Measurements from ENCODE around the gene NAPA. TPM values are rescaled to one million over a fixed set of nuclear protein-coding genes. Genes with fewer than 3 reads are reported as not detected.

NAPA gene
- total RNA-seq, 1 experiment from 2014 or later: 98.3 TPM

- Histone ChIP-seq H3K36me3 (replicated peaks; ENCODE audit: control insufficient read depth, insufficient read depth, low read length) (no peaks in the 10 kb centered on the region), H3K27me3 (ENCODE audit: control insufficient read depth, insufficient read depth, low read length) (no peaks in the 10 kb centered on the region), H3K4me3 (ENCODE audit: insufficient read depth, low read depth, low read length) (no peak overlapping the region)
- no peak for DNase-seq
These were observed 2.5 kb downstream of the NAPA start for GRCh38 chr19:47512183-47512947.

- no peaks in the 10 kb centered on the region for H3K36me3 ChIP-seq (replicated peaks; ENCODE audit: control insufficient read depth, insufficient read depth, low read length)
- no peaks in the 10 kb centered on the region for H3K27me3 ChIP-seq (ENCODE audit: control insufficient read depth, insufficient read depth, low read length)
- no peak for DNase-seq
- H3K4me3 ChIP-seq (ENCODE audit: insufficient read depth, low read depth, low read length): no peak overlapping the region
These were observed 3.2 kb downstream of the NAPA start for GRCh38 chr19:47511681-47512080.

- Histone ChIP-seq H3K36me3 (replicated peaks; ENCODE audit: control insufficient read depth, insufficient read depth, low read length) (no peaks in the 10 kb centered on the region), H3K4me3 (ENCODE audit: insufficient read depth, low read depth, low read length) (no peak overlapping the region), H3K27me3 (ENCODE audit: control insufficient read depth, insufficient read depth, low read length) (no peaks in the 10 kb centered on the region)
- DNase-seq: no peak
These were observed 3.7 kb downstream of the NAPA start for GRCh38 chr19:47511128-47511517.

- no peaks in the 10 kb centered on the region for H3K36me3 ChIP-seq (replicated peaks; ENCODE audit: control insufficient read depth, insufficient read depth, low read length)
- DNase-seq: no peak
- no peak overlapping the region for H3K4me3 ChIP-seq (ENCODE audit: insufficient read depth, low read depth, low read length)
- H3K27me3 ChIP-seq (ENCODE audit: control insufficient read depth, insufficient read depth, low read length): no peaks in the 10 kb centered on the region
These were observed 4.2 kb downstream of the NAPA start for GRCh38 chr19:47510516-47511127.

- Histone ChIP-seq H3K36me3 (replicated peaks; ENCODE audit: control insufficient read depth, insufficient read depth, low read length) (no peaks in the 10 kb centered on the region; the same call in 1 of the 2 replicates), H3K27me3 (ENCODE audit: control insufficient read depth, insufficient read depth, low read length) (no peaks in the 10 kb centered on the region), H3K4me3 (ENCODE audit: insufficient read depth, low read depth, low read length) (no peak overlapping the region)
- no peak for DNase-seq
These were observed 4.9 kb downstream of the NAPA start for GRCh38 chr19:47509973-47510372.

GRCh38 chr19:47509170-47509847 is 5.6 kb downstream of the NAPA start:
- no peaks in the 10 kb centered on the region for H3K27me3 ChIP-seq (ENCODE audit: control insufficient read depth, insufficient read depth, low read length)
- no peak for DNase-seq

GRCh38 chr19:47508721-47509120 is 6.1 kb downstream of the NAPA start:
- no peak overlapping the region for H3K4me3 ChIP-seq (ENCODE audit: insufficient read depth, low read depth, low read length)
- H3K27me3 ChIP-seq (ENCODE audit: control insufficient read depth, insufficient read depth, low read length): no peaks in the 10 kb centered on the region
- H3K36me3 ChIP-seq (replicated peaks; ENCODE audit: control insufficient read depth, insufficient read depth, low read length): peaks cover under 1% of the 10 kb centered on the region; the same call in 1 of the 2 replicates
- DNase-seq: no peak

More at GRCh38 chr19:47509170-47509847, 5.6 kb downstream of the NAPA start:
- Histone ChIP-seq H3K4me3 (ENCODE audit: insufficient read depth, low read depth, low read length) (no peak overlapping the region), H3K36me3 (replicated peaks; ENCODE audit: control insufficient read depth, insufficient read depth, low read length) (no peaks in the 10 kb centered on the region; the same call in 1 of the 2 replicates)

- H3K4me3 ChIP-seq (ENCODE audit: insufficient read depth, low read depth, low read length): no peak overlapping the region
- H3K36me3 ChIP-seq (replicated peaks; ENCODE audit: control insufficient read depth, insufficient read depth, low read length): peaks cover 4% of the 10 kb centered on the region; the same call in 1 of the 2 replicates
- no peaks in the 10 kb centered on the region for H3K27me3 ChIP-seq (ENCODE audit: control insufficient read depth, insufficient read depth, low read length)
- DNase-seq: peak; percentile 74
These were observed 6.8 kb downstream of the NAPA start for GRCh38 chr19:47507924-47508553.

- no peak overlapping the region for H3K4me3 ChIP-seq (ENCODE audit: insufficient read depth, low read depth, low read length)
- no peaks in the 10 kb centered on the region for H3K27me3 ChIP-seq (ENCODE audit: control insufficient read depth, insufficient read depth, low read length)
- H3K36me3 ChIP-seq (replicated peaks; ENCODE audit: control insufficient read depth, insufficient read depth, low read length): peaks cover 4% of the 10 kb centered on the region; the same call in 1 of the 2 replicates
- no peak for DNase-seq
These were observed 7.9 kb downstream of the NAPA start for GRCh38 chr19:47507012-47507411.

GRCh38 chr19:47506459-47506858 is 8.4 kb downstream of the NAPA start:
- Histone ChIP-seq H3K27me3 (ENCODE audit: control insufficient read depth, insufficient read depth, low read length) (no peaks in the 10 kb centered on the region), H3K36me3 (replicated peaks; ENCODE audit: control insufficient read depth, insufficient read depth, low read length) (peaks cover 4% of the 10 kb centered on the region; the same call in 1 of the 2 replicates), H3K4me3 (ENCODE audit: insufficient read depth, low read depth, low read length) (no peak overlapping the region)
- DNase-seq: no peak

- H3K4me3 ChIP-seq (ENCODE audit: insufficient read depth, low read depth, low read length): no peak overlapping the region
- no peak for DNase-seq
- H3K36me3 ChIP-seq (replicated peaks; ENCODE audit: control insufficient read depth, insufficient read depth, low read length): peaks cover 4% of the 10 kb centered on the region
- H3K27me3 ChIP-seq (ENCODE audit: control insufficient read depth, insufficient read depth, low read length): no peaks in the 10 kb centered on the region
These were observed 9.4 kb downstream of the NAPA start for GRCh38 chr19:47505506-47505905.

GRCh38 chr19:47503826-47504150 is 11.1 kb downstream of the NAPA start:
- no peak for DNase-seq
- no peaks in the 10 kb centered on the region for H3K27me3 ChIP-seq (ENCODE audit: control insufficient read depth, insufficient read depth, low read length)
- no peak overlapping the region for H3K4me3 ChIP-seq (ENCODE audit: insufficient read depth, low read depth, low read length)
- H3K36me3 ChIP-seq (replicated peaks; ENCODE audit: control insufficient read depth, insufficient read depth, low read length): peaks cover 5% of the 10 kb centered on the region

GRCh38 chr19:47503130-47503825 is 11.6 kb downstream of the NAPA start:
- H3K36me3 ChIP-seq (replicated peaks; ENCODE audit: control insufficient read depth, insufficient read depth, low read length): peaks cover 5% of the 10 kb centered on the region
- no peak overlapping the region for H3K4me3 ChIP-seq (ENCODE audit: insufficient read depth, low read depth, low read length)
- no peak for DNase-seq

More at GRCh38 chr19:47503130-47503825, 11.6 kb downstream of the NAPA start:
- H3K27me3 ChIP-seq (ENCODE audit: control insufficient read depth, insufficient read depth, low read length): no peaks in the 10 kb centered on the region
